GM21825 (cell line): ENCODE measurements around the gene PGR.

Experiments
- ATAC-seq: cut with Tn5 transposase; IDR thresholded peaks from one replicate; pipeline ENCODE4 v1.9.1; 2021; ENCODE audit warnings: mild to moderate bottlenecking, moderate library complexity; ENCODE audit not compliant: unreplicated experiment

The PGR gene

DNA sequence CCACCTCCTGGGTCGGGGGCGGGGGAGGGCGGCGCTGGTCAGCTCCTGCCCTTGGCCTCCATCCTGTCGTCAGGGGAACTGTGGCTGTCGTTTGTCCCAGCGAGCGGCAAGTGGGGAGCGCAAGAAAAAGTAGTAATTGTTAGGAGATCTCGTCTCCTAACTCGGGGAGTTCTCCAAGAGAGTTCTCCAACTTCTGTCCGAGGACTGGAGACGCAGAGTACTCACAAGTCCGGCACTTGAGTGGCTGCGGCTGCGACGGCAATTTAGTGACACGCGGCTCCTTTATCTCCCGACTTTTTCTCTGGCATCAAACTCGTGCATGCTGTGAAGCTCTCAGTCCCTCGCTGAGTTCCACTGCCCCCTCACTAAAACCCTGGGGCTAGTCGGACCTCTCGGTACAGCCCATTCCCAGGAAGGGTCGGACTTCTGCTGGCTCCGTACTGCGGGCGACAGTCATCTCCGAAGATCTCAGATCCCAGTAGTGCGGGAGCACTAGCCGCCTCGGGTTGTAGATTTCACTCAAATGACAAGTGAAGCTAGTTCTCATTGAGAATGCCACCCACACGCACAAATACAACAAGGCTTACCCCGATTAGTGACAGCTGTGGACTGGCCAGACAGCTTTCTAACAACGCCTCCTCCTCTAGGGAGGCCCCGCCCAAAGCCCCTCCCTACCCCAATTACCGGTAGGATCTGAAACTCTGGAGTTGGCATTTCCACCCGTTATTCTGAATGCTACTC is at the start of gene PGR:
Gene PGR, minus strand, starts transcription at position 611 of the 741 bp plus-strand sequence. CDS start 743 bp downstream, outside the sequence.
- no peak for ATAC-seq

GRCh38 chr11:101176381-101176780 is 46.8 kb upstream of the PGR start:
- ATAC-seq, result no peak

DNA sequence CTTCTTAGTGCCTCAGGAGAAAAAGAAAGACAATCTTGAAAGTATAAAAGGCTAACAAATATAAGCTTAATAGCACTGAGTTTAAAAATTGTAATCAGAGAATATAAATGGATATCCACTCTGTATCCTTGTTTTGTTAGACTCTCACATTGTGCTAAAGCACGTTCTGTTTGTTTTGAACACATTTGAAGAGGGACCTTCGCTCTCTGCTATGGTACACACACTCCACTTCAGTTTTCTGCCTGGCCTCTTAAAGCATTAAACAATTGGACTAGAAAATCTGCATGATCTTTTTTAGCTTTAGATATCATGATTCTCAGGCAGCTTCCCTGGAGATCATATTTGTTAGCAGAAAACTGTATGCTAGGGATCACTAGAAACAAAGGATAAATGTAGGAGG is 40.3 kb upstream of the PGR start:
- ATAC-seq, result no peak

GRCh38 chr11:101166038-101166437 is 36.4 kb upstream of the PGR start:
- no peak for ATAC-seq

GRCh38 chr11:101158119-101158518 is 28.5 kb upstream of the PGR start:
- no peak for ATAC-seq

DNA sequence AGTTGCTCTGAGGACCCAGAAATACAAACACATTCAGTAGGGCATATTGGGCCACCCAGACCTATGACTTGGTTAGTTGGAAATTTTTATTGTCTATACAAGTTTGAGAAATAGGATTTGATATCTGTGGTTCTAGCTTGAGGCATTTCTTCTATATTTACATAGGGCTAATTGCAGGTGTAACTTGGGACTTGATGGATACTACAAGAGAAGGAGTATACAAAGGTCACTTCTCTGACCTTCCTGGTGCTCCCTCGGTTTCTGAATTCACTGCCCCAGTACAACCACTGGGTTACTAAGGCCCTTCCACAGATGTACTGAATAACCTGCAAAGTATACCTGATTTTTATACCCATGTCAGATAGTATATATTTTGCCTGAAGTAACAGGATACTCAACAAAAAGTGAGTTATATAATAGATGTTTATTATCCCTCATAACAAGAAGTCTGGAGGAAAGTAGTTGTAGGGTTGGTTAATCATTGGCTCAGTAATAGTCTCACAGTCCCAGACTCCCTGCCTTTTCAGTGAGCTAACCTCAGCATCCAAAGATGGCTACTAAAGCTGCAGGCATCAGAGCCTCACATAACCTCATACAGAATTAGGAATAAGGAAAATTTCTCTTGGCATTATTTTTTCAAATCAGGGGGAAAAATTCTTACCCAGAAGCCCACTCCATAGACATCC is 8.8 kb upstream of the PGR start:
- ATAC-seq, result no peak

DNA sequence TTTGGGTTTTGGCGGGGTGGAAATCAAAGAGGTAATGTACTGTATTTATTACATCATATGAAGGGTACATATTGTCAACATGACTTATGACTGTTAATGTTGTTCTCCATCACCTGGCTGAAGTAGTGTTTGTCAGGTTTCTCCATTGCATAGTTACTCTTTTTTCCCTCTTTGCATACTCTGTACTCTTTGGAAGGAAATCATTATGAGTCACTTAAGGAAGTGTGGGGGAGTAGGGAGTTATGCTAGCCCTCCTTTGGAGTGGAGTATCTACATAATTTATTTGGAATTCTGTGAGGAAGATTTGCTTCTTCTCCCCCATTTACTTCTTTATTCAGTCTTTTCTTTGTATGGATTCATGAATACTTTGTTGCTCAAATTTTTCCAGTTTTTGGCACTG is 3.6 kb upstream of the PGR start:
- no peak for ATAC-seq

DNA sequence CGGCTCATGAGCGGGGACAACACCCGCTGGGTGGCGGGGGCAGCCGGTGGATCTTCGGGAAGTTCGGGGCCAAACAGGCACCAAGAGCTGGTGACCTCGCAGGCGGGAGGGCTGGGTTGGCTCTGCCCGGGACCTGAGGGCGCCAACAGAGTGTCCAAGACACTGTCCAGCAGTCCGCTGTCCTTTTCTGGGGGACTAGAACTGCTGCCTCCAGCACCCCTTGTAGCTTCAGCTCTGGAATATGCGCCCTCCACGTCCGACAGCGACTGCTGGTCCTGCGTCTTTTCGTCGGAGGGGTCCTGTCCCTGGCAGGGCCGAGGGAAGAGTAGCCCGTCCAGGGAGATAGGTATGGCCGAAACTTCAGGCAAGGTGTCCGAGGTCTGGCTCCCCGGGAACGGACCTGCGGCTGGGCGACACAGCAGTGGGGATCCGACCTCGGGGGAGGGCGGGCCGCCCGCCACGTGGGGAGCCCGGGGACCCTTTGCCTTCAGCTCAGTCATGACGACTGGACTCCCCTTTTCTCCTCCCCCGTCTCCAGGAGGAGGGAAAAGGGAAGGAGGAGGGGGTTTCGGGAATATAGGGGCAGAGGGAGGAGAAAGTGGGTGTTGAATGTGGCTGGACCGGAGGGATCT is 926 bp downstream of the PGR start:
- no peak for ATAC-seq

DNA sequence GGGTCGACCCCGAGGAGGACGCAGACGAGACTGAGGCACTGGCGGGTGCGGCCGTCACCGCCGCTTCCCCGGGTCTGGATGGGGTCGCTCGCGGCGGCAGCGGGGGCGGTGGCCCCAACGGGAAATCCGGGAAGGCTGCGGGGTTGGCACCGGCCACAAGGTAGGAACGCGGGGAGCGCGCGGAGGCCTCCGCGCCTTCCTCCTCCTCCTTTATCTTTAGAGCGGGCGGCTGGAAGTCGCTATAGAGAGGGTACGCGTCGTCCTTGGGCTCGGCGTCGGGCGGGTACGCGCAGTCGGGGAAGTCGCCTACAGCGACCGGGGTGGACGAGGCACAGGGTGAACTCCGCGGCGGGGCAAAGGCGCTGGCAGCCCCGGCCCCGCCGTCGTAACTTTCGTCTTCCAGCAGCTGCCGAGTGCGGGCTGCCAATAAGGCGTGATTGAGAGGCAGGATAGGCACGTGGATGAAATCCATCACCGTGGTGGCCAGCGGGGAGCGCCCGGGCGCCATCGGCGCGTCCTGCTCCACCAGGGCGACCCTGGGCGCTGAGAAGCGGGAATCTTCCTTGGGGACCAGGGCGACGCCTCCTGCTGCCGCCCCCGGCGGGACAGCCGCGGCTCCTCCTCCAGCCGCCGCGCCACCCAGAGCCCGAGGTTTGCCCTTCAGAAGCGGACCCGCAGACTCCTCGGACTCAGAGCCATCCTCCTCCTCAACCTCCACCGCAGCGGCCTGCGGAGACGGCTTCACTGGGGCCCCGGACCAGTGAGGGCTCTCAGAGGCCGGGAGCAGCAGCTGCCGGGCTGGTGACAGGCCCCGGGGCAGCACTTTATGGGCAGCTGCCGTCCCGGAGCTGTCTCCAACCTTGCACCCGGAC is 1.7 kb downstream of the PGR start:
- ATAC-seq, result no peak

DNA sequence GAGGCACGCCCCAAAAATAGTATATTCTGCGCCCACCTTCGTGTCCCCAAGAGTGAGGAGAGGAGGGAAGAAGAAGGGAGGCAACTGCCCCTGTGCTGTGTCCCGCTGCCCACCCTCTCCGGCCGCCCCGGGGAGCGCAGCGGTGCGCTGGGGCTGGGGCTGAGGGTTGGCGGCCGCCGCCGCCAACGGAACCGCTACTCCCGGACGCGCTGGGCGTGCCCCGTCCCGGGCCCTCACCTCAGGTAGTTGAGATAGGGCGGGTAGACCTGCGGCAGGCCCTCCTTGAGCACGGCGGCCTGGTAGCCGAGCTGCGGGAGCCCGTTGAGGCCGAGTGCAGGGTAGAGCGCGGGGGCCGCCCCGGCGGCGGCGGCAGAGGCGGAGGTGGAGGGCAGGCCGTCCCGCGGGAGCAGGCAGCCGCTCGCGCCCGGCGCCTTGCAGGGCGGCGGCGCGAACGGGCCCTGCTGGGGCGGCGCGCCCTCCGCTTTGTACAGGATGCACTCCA is 2.4 kb downstream of the PGR start:
- no peak for ATAC-seq

GRCh38 chr11:101126551-101127196 is 2.9 kb downstream of the PGR start:
- no peak for ATAC-seq

GRCh38 chr11:101115671-101116160 is 13.9 kb downstream of the PGR start:
- no peak for ATAC-seq

- no peak for ATAC-seq
Measured at GRCh38 chr11:101113540-101113939, 16.1 kb downstream of the PGR start.

- no peak for ATAC-seq
Measured at GRCh38 chr11:101104716-101105115, 24.9 kb downstream of the PGR start.

GRCh38 chr11:101103433-101103832 is 26.2 kb downstream of the PGR start:
- ATAC-seq, result no peak

DNA sequence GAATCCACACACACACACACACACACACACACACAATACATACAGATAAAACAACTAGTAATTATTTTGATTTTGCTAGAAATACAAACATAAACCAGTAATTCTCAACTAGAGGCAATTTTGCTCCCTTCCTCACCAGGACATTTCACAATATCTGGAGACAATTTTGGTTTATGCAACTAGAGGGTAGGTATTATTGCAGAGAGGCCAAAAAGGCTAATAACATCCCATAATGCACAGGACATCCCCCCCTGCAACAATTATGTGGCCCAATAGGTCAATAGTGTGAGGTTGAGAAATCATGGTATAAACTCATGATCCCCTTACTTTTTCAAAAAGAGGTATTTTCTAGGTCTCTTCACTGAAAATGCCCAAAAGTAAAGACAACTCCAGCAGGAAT is 29.0 kb downstream of the PGR start:
- ATAC-seq, result no peak

DNA sequence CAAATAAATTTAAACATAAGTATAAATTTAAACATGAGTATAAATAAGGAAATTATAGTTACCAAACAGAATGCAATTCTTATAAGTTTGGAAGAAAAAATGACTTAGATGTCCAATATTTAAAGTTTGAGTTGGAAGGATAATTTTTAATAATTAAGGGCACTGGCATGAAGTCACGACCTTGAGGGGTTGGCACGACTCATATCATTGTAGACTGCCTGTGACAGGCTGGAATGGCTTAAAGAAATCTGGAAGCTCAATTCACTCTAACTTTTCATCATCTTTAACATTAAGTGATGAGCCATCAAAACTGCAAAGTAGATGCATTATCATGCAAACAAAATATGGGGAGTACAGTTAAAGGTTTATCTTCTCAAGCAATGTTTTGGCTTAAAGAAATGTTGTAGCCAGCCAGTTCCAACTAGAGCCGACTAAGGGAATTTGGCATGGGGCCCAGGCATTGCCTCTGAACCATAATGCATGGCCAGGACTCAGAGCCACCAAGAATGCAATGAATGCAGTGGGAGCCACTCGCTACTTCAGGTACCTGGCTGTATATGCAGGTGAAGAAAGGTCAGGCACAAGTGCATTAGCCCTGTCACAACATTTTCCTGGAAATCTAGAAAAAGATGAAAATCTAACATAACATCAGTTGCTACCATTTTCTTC is 33.4 kb downstream of the PGR start:
- no peak for ATAC-seq

DNA sequence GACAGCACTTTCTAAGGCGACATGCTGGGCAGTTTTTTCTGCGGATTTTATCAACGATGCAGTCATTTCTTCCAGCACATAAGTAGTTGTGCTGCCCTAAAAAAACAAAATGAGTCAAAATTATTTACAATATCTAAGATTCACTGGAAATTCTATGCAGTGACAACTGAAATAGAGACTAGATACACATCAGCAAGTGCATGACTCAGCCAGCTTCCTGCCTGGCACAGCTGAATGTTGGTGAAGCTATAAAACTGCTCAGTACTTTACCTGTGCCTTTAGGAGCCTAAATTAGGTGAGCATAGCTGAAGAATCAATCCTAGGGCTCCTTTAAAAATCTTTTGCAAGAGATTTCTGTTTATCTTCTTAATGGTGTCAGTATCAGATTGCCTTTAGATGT is 37.8 kb downstream of the PGR start:
- no peak for ATAC-seq

- ATAC-seq, result no peak
Measured at GRCh38 chr11:101090679-101091270, 38.8 kb downstream of the PGR start.
